Liver (tissue), 9 donors: Measurements from ENCODE around the gene CARS2. TPM values are rescaled to one million over a fixed set of nuclear protein-coding genes. Genes with fewer than 3 reads are reported as not detected.

ENCODE experiments used
- DNase-seq: peaks from one replicate; pipeline ENCODE4 v3.0.0-alpha.2; 2017; ENCODE audit warnings: low spot score
- H3K27ac ChIP-seq, 2 donors: one replicate each; pipeline ENCODE4 v1.7.0; 2013; ENCODE audit warnings: inconsistent platforms in 2 of 2, low read length in 2 of 2, control low read depth in 1 of 2, low read depth in 1 of 2, mild to moderate bottlenecking in 1 of 2
- H3K27me3 ChIP-seq, 4 donors: one replicate each; pipeline versions ENCODE4 v1.6.1 to v1.7.0; 2013; ENCODE audit warnings: low read length in 3 of 4, inconsistent platforms in 1 of 4, mild to moderate bottlenecking in 1 of 4, moderate library complexity in 1 of 4; ENCODE audit not compliant: control insufficient read depth in 4 of 4, insufficient read depth in 4 of 4
- H3K36me3 ChIP-seq, 4 donors: one replicate each; pipeline versions ENCODE4 v1.6.1 to v1.7.0; 2013; ENCODE audit warnings: low read length in 3 of 4, mild to moderate bottlenecking in 3 of 4, low read depth in 1 of 4, moderate library complexity in 1 of 4; ENCODE audit not compliant: control insufficient read depth in 4 of 4, insufficient read depth in 3 of 4
- H3K4me1 ChIP-seq, 4 donors: one replicate each; pipeline versions ENCODE4 v1.6.1 to v1.7.0; 2013; ENCODE audit warnings: low read length in 3 of 4, mild to moderate bottlenecking in 3 of 4, moderate library complexity in 1 of 4; ENCODE audit not compliant: control insufficient read depth in 4 of 4, insufficient read depth in 4 of 4
- H3K4me3 ChIP-seq, 3 donors: one replicate each; pipeline versions ENCODE4 v1.6.1 to v1.7.0; 2013; ENCODE audit warnings: low read length in 3 of 3, control low read depth in 1 of 3, low read depth in 1 of 3, mild to moderate bottlenecking in 1 of 3
- H3K9ac ChIP-seq, 2 donors: one replicate each; pipeline ENCODE4 v1.7.0; 2013; ENCODE audit warnings: low read length in 2 of 2, mild to moderate bottlenecking in 2 of 2, moderate library complexity in 2 of 2, control low read depth in 1 of 2, low read depth in 1 of 2
- H3K9me3 ChIP-seq, 4 donors: one replicate each; pipeline versions ENCODE4 v1.6.1 to v1.7.0; 2013; ENCODE audit warnings: low read length in 3 of 4; ENCODE audit not compliant: control insufficient read depth in 4 of 4
- ATF3 ChIP-seq: IDR thresholded peaks from 2 replicates; pipeline ENCODE4 v1.6.1; 2016; ENCODE audit warnings: antibody characterized with exemption
- EGR1 ChIP-seq, 2 donors: IDR thresholded peaks; 2 replicates each; pipeline ENCODE4 v1.6.1; 2016 to 2018; ENCODE audit warnings: antibody characterized with exemption in 2 of 2, low read depth in 2 of 2
- FOXA1 ChIP-seq: IDR thresholded peaks from 2 replicates; pipeline ENCODE4 v1.6.1; 2016; ENCODE audit warnings: antibody characterized with exemption
- FOXA2 ChIP-seq: IDR thresholded peaks from 2 replicates; pipeline ENCODE4 v1.6.1; 2016; ENCODE audit warnings: antibody characterized with exemption
- GABPA ChIP-seq, 2 donors: IDR thresholded peaks in 1 of 2; conservative IDR thresholded peaks in 1 of 2; 2 replicates each; pipeline ENCODE4 v1.6.1; 2016; ENCODE audit warnings: antibody characterized with exemption in 2 of 2, mild to moderate bottlenecking in 1 of 2, moderate library complexity in 1 of 2
- HNF4A ChIP-seq, 2 donors: conservative IDR thresholded peaks; 2 replicates each; pipeline ENCODE4 v1.6.1; 2016; ENCODE audit warnings: antibody characterized with exemption in 2 of 2, mild to moderate bottlenecking in 2 of 2
- HNF4G ChIP-seq: IDR thresholded peaks from 2 replicates; pipeline ENCODE4 v1.6.1; 2016; ENCODE audit warnings: antibody characterized with exemption
- JUND ChIP-seq, 2 donors: IDR thresholded peaks; 2 replicates each; pipeline ENCODE4 v1.6.1; 2016; ENCODE audit warnings: antibody characterized with exemption in 2 of 2
- RAD21 ChIP-seq, 2 donors: IDR thresholded peaks; 2 replicates each; pipeline ENCODE4 v1.6.1; 2016; ENCODE audit warnings: antibody characterized with exemption in 2 of 2, mild to moderate bottlenecking in 2 of 2
- RXRA ChIP-seq, 2 donors: IDR thresholded peaks; 2 replicates each; pipeline ENCODE4 v1.6.1; 2017 to 2018; ENCODE audit warnings: antibody characterized with exemption in 2 of 2, mild to moderate bottlenecking in 1 of 2
- TAF1 ChIP-seq: conservative IDR thresholded peaks from 2 replicates; pipeline ENCODE4 v1.6.1; 2016; ENCODE audit warnings: antibody characterized with exemption, mild to moderate bottlenecking
- WGBS: extraction: QIAGEN DNeasy Blood & Tissue Kit; methylation state at CpG from one replicate; pipeline ENCODE4 v1.1.7; 2013; 5-methylcytosine and 5-hydroxymethylcytosine counted together
- polyA plus RNA-seq, 2 donors: library from polyadenylated mRNA; stranded (reverse) in 1 of 2; unstranded in 1 of 2; fragments of 200-250 nt in 1 of 2; fragments of >200 nt in 1 of 2; fragmentation: Nextera tagmentation in 1 of 2; extraction: Ambion mirVana in 1 of 2; gene quantifications; one replicate each; pipeline versions ENCODE4 v1.2.1 to v1.2.3, GENCODE V29; 2013 to 2015
- total RNA-seq, 2 donors: library from RNA; depleted of rRNA; stranded (reverse); fragments of >200 nt; gene quantifications; one replicate each; pipeline ENCODE4 v1.2.3, GENCODE V29; 2014
- TF ChIP-seq, protein P1 (sequence below): fragments of 150-350 bp; IDR thresholded peaks from 2 replicates; pipeline ENCODE4 v1.5.1; 2017; ENCODE audit warnings: improper control_type of control experiment, low read depth, low read length; ENCODE audit not compliant: missing input control
- TF ChIP-seq, protein P2 (sequence below): IDR thresholded peaks from 2 replicates; pipeline ENCODE4 v1.6.1; 2016; ENCODE audit warnings: antibody characterized with exemption
- TF ChIP-seq, protein P3 (sequence below): IDR thresholded peaks from 2 replicates; pipeline ENCODE4 v1.6.1; 2016; ENCODE audit warnings: antibody characterized with exemption
- TF ChIP-seq, protein P4 (sequence below): IDR thresholded peaks from 2 replicates; pipeline ENCODE4 v1.6.1; 2016; ENCODE audit warnings: antibody characterized with exemption, mild to moderate bottlenecking
- donor health status: healthy.
- donor health status: healthy.
- donor health status: healthy.
- donor health status: healthy.
- donor health status: healthy.

The CARS2 gene
- total and polyA plus RNA-seq, 4 donors: 28.6 to 44.0 (median 31.4) TPM

DNA sequence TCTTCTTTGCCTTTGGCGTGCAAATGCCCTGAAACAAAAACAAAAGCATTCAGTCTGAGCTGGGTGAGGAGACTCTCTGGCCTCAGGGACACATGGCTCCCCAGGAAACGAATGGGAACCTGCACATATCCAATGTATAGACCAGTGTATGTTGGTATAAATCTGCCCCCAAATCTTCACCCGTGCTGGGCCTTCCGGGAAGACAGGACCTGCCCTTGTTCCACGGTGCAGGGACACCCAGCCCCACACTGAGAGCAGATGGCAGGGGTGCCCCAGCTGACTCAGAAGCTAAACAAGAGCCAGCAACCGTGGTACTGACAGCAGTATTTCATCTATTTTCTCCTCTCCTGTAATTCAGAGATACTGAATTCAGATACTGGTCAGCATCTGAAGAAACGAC, 42.4 kb downstream of the CARS2 start:
- WGBS: 82% methylated on average over 7 of the region's 7 CpGs
- Histone ChIP-seq H3K4me1 (no peaks in the 10 kb centered on the region), H3K9me3 (peaks cover 0 to 3% (median 0%) of the 10 kb centered on the region in 4 donors), H3K27me3 (no peaks in the 10 kb centered on the region), H3K9ac (no peak overlapping the region), H3K4me3 (no peak overlapping the region), H3K27ac (no peak overlapping the region), H3K36me3 (peaks cover 4 to 33% (median 26%) of the 10 kb centered on the region in 4 donors)
- TF ChIP-seq EGR1 (IDR thresholded peaks at IDR 0.05; ENCODE audit: low read depth in 2 of 2) (no peak), FOXA1 (no peak), TAF1 (no peak), ATF3 (no peak), FOXA2 (no peak), HNF4G (no peak), HNF4A (conservative IDR thresholded peaks at IDR 0.05) (no peak), GABPA (IDR thresholded peaks at IDR 0.05 in 1 of 2, conservative IDR thresholded peaks at IDR 0.05 in 1 of 2) (no peak), RAD21 (IDR thresholded peaks at IDR 0.05) (no peak), RXRA (IDR thresholded peaks at IDR 0.05) (no peak), JUND (IDR thresholded peaks at IDR 0.05) (no peak)
- TF ChIP-seq, protein P1, sequence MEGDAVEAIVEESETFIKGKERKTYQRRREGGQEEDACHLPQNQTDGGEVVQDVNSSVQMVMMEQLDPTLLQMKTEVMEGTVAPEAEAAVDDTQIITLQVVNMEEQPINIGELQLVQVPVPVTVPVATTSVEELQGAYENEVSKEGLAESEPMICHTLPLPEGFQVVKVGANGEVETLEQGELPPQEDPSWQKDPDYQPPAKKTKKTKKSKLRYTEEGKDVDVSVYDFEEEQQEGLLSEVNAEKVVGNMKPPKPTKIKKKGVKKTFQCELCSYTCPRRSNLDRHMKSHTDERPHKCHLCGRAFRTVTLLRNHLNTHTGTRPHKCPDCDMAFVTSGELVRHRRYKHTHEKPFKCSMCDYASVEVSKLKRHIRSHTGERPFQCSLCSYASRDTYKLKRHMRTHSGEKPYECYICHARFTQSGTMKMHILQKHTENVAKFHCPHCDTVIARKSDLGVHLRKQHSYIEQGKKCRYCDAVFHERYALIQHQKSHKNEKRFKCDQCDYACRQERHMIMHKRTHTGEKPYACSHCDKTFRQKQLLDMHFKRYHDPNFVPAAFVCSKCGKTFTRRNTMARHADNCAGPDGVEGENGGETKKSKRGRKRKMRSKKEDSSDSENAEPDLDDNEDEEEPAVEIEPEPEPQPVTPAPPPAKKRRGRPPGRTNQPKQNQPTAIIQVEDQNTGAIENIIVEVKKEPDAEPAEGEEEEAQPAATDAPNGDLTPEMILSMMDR: no peak
- TF ChIP-seq, protein P2, sequence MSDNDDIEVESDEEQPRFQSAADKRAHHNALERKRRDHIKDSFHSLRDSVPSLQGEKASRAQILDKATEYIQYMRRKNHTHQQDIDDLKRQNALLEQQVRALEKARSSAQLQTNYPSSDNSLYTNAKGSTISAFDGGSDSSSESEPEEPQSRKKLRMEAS: no peak
- TF ChIP-seq, protein P3, sequence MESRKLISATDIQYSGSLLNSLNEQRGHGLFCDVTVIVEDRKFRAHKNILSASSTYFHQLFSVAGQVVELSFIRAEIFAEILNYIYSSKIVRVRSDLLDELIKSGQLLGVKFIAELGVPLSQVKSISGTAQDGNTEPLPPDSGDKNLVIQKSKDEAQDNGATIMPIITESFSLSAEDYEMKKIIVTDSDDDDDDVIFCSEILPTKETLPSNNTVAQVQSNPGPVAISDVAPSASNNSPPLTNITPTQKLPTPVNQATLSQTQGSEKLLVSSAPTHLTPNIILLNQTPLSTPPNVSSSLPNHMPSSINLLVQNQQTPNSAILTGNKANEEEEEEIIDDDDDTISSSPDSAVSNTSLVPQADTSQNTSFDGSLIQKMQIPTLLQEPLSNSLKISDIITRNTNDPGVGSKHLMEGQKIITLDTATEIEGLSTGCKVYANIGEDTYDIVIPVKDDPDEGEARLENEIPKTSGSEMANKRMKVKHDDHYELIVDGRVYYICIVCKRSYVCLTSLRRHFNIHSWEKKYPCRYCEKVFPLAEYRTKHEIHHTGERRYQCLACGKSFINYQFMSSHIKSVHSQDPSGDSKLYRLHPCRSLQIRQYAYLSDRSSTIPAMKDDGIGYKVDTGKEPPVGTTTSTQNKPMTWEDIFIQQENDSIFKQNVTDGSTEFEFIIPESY: no peak
- TF ChIP-seq, protein P4, sequence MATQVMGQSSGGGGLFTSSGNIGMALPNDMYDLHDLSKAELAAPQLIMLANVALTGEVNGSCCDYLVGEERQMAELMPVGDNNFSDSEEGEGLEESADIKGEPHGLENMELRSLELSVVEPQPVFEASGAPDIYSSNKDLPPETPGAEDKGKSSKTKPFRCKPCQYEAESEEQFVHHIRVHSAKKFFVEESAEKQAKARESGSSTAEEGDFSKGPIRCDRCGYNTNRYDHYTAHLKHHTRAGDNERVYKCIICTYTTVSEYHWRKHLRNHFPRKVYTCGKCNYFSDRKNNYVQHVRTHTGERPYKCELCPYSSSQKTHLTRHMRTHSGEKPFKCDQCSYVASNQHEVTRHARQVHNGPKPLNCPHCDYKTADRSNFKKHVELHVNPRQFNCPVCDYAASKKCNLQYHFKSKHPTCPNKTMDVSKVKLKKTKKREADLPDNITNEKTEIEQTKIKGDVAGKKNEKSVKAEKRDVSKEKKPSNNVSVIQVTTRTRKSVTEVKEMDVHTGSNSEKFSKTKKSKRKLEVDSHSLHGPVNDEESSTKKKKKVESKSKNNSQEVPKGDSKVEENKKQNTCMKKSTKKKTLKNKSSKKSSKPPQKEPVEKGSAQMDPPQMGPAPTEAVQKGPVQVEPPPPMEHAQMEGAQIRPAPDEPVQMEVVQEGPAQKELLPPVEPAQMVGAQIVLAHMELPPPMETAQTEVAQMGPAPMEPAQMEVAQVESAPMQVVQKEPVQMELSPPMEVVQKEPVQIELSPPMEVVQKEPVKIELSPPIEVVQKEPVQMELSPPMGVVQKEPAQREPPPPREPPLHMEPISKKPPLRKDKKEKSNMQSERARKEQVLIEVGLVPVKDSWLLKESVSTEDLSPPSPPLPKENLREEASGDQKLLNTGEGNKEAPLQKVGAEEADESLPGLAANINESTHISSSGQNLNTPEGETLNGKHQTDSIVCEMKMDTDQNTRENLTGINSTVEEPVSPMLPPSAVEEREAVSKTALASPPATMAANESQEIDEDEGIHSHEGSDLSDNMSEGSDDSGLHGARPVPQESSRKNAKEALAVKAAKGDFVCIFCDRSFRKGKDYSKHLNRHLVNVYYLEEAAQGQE: no peak
- no peak for DNase-seq
